HG02678 (cell line): Measurements from ENCODE around the gene ERC2.

Experiments
- ATAC-seq: cut with Tn5 transposase; IDR thresholded peaks from one replicate; pipeline ENCODE4 v1.9.1; 2021; ENCODE audit warnings: mild to moderate bottlenecking, moderate library complexity; ENCODE audit not compliant: unreplicated experiment

ERC2 gene

GRCh38 chr3:55546866-55547669, 921.2 kb downstream of the ERC2 start:
- no peak for ATAC-seq

DNA sequence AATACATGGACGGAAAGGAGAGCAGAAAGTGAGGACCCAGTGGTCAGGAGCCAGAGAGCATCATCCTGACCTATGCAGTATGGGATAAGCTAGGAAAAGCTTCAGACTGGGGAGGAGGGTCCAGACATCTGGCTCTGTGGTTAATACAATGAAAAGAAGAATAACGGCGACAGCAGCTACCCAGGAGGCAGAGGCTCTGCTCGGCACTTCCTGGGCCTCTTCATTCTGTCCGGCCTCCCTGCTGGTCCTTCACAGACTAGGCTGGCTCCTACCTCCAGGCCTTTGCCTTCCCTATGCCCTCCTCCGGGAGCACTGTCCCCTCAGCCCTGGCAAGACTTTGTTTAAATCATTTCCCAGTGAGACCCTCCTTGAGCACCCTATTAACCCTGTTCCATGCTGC, 922.3 kb downstream of the ERC2 start:
- ATAC-seq: no peak

GRCh38 chr3:55544219-55544618, 924.0 kb downstream of the ERC2 start:
- ATAC-seq: no peak

DNA sequence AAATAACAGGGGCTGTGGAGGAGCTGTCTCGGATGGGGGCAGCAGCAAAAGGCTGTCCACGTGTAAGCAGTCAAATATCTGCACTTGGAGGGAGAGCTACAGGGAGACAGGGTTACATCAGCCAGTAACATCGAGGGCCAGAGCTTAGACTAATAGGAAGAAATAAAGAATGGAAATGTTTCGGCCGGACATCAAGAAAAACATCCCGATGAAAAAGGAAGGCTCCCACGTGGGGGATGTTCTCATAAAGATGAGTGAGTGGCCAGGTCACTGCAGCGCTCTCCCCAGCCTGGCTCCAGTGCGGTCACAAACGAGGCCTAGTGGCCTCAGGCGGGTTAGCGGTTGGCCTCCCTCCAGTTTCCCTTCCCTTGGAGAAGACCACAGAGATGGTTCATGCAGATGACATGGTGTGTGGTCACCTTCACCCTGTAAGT, 925.1 kb downstream of the ERC2 start:
- no peak for ATAC-seq

DNA sequence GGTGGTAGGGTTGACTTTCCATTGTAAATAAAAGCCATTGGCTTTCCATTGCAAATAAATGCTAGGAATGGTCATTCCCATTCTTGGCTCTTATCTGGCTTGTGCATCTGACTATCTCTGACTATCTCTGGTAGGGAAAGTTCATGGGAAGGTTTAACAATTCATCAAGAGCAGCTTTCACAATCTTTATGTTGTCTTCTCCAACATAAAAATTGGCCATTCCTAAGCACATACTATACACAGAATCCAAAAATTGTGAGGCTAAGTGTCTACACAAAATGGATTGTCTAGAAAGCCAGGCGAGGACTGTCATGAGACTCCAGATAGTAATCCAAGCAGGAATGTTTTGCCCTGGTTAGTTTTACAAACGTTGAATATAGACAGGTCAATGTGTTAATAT, 926.8 kb downstream of the ERC2 start:
- ATAC-seq: no peak

DNA sequence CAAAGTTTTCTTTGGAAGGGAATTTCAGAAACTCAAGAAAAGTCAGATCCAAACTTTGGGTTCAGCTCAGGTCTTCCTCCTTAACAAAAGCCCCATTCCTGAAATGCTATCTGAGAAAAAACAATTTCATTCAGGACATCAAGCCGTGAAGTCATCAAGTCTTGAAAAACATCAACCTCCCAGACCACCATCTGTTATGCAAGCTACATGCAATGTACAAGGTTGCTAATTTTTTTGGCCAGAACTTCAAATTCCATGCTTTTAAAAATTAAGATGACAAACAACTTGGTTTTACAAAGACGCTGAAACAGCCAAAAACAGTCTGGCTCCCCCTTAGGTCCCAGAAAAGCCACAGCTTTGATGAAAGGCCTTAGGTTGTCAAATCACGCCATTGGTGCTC, 927.3 kb downstream of the ERC2 start:
- ATAC-seq: no peak

DNA sequence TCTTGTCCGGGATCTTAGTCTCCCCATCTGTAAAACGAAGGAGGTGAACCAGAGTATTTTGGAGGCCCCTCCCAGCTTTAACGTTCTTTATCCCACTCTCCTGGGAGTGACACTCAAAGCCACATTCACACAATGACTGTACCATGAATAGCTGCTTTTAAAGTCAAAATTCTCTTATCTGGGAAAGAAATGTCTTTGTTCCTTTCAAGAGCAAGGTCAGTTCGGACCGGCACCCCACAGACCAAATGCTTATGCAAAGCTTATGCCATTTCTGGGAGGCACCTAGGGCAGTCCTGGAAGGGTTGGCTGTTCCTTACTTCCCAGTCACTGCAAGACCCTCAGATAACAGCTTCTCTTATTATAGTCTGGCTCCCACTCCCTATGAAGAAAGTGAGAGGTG, 927.7 kb downstream of the ERC2 start:
- no peak for ATAC-seq

DNA sequence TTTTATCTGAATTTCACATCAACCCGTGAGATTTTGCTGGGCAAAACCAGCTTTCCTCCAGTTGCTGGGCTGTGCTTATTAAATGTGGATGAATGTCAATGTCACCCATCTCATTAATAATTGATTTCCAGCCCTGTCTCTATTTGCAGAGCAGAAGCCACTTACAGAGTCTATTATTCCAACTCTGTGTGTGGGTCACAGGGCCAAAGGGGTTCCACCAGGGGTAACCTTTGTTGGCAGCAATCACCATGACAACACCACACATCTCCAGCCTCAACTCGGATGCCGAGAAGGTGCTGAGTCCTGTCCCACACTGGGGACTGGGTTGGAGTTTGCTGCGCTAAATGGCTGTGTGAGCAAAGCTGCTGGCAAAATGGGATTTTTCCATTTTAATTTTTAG, 930.1 kb downstream of the ERC2 start:
- ATAC-seq: no peak

DNA sequence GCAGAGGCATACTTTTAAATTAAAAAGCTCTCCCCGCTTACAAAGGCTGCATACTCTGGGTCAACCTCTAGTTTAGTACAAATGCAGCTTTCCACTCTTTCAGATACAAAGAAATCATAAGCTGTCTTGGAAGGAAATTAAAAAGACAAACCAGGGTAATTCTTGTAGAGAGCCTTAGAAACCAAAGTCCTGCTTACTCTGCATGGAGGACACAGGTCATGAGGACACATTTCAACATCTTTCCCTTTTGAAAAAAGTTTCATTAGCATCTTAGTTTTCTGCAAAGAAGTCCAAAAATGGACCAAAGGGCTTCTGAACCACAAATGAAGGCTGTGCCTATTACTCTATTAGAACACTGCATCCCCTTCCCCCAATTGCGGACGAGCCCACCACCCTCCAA, 930.7 kb downstream of the ERC2 start:
- no peak for ATAC-seq

- ATAC-seq: no peak
These were observed 931.1 kb downstream of the ERC2 start for GRCh38 chr3:55537129-55537528.

GRCh38 chr3:55534876-55535275, 933.4 kb downstream of the ERC2 start:
- no peak for ATAC-seq

- no peak for ATAC-seq
These were observed 935.5 kb downstream of the ERC2 start for GRCh38 chr3:55532806-55533205.

DNA sequence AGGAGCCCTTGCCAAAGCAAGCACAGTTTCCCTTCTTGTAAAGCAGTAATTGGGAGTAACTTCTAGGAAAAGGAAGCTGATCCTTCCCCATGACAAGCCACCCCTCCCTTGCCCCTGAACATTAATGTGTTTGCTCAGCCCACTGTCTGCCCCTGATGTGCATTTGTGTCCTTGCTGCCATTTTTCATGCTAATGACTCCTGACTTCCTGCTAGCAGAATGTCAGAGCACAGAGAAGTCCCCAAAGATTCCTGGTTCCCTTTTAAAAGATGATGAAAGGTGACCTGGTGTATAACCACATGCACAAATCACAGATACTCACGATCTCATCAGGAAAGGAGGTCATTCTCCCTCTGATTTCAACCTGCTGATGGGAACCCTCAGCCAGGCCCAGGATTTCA, 936.9 kb downstream of the ERC2 start:
- no peak for ATAC-seq

GRCh38 chr3:55527361-55527760, 940.9 kb downstream of the ERC2 start:
- no peak for ATAC-seq

DNA sequence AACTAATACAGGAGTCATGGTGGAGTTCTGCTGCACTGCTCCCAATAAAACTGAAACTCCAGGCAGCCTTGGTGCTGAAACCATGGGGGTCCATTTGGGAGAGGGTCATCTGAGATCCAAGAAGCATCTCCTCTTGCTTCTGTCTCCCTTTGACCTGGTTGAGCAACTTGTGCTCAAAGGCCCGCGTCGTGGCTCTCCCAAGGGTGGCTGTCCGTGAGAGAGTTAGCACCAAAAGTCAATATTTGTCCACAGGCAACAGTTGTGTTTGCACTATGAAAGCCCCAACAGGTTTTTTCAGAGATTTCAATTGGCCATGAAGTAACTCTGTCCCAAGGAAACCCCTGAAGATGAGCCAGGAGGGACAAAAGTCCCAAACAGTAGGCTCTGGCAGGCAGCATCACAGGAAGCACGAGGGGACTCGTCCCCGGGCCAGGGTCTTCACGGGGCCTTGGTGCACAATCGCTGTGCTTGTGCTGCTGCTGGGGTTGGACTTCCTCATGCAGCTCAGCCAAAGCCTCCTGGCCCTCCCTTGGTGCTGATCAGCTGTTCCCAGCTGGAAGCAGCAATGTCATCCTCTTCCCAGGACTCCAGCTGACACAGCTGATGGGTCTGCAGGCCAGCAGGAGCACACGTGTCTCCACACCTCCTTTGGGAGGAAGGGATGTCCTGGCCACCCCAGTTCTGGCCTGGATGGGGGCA, 941.8 kb downstream of the ERC2 start:
- no peak for ATAC-seq

DNA sequence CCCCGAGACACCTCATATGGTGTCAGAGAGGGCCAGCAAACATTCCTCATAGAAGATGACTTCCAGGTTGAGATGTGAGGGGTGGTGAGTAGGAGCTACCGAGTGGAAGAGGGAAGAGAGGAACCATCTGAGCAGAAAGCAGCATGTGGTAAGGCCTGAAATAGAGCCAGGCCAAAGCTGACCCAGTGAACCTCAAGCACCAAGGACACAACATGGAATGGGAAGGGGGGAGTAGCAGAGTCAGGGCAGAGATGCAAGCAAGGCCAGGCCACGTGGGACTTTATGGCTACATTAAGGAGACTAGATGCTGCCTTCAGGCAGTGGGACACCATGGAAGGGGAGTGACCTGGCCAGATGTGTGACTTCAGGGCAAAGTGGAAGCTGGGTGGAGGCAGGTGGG, 942.8 kb downstream of the ERC2 start:
- no peak for ATAC-seq

DNA sequence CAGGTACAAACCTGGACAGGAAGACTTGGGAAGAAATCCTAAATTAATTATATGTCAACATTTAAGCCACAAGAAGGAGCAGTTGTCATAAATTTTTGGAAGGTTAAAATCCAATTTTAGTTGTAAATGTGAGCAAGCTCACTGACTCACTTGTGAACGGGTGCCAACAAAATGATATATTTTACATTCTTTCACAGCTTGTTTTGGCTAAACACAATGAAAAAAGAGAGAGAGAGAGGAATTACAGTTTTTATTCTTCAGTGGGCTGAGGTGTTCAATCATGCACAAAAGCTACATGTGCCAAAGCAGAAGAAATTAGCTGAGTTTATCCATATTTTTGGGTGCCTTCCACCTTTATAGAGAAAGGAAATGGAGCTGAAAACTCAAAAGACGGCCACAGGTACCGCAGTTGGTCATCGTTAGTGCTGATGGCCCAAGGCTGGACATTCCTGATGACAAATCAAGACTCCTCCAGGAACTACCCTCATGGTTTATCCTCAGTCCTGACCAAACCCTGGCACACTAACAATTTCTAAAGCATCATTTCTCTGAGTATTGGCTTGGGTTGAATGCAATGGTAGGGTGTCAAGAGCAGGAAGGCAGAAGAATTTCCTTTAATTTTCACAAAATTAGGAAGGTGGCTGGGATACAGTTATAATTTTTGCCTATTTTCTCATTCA, 943.6 kb downstream of the ERC2 start:
- ATAC-seq: no peak

DNA sequence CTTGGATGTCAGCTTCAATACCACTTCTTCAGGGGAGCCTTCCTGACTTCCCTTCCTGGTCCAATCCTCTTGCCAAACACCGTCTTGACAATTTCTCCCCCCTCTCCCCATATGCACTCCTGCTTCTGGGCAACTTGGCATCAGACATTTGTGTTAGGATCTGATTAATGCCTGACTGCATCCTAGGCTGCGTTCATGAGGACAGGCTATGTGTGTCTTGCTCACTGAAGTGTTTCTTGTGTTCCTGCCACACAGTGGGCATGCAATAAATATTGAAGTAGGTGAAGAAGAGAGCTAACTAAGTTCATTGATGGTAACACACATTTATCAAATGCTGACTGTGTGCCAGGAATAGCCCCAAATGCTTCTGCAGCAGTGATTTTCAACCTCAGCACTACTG, 944.8 kb downstream of the ERC2 start:
- no peak for ATAC-seq

DNA sequence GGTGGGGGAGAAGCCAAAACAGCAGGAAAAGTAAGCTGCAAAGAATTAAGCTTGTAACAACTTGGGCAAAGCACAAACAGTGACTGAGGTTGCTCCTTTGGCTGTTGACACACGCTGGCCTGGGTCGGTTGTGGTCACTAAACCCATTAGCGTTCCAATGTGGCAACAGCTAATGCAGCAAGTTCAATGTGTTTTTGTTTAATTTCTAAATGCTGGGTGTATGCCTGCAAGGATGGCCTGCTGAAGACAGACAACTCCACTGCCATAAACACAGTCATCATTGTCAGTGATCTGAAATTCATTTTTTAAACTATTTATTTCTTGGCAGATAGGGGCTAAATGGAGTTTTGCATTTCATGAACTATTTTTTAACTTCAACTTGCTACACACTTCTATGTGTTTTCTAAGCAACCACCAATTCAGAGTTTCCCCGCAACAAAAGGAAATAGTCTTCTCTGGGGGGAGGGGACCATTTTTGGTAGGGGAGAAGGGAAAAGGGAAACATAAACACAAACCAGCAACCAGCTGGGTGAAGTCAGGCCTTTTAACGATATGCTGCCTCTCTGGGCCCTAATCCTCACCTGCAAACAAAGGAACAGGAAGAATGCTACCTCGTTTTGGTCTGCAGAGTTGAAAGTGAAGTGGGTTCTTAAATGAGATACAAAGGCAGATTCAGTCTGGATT, 946.4 kb downstream of the ERC2 start:
- ATAC-seq: no peak

DNA sequence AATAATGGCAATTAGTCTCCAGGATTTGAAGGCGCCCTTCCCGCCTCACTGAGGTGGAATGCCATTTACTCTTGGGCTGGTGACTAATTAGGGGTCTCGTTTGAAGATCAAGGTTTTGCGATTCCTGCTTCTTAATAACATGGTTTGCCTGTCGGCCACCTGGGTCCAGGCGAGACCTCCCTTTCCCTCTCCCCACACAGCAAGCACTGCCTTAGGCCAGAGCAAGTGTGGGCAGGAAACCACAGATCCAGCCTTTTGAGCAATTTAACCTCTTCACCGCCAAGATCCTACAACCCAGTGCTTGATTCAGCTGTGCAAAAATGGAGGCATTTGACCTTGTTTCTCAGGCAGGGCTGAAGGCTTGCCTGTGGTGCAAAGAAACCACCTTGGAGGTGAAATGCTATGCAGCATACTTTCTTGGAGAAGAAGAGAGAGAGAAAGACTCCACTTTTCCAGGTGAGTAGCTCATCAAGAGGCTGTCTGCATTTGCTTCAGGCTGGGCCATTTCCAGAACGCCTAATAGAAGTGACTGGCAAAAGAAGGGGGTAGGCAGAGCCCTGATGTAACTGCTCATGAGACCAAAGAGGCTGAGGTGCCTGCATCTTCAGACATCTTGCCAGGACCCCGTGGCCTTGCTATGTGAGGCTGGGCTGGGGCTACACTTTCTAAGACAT, 947.1 kb downstream of the ERC2 start:
- no peak for ATAC-seq

DNA sequence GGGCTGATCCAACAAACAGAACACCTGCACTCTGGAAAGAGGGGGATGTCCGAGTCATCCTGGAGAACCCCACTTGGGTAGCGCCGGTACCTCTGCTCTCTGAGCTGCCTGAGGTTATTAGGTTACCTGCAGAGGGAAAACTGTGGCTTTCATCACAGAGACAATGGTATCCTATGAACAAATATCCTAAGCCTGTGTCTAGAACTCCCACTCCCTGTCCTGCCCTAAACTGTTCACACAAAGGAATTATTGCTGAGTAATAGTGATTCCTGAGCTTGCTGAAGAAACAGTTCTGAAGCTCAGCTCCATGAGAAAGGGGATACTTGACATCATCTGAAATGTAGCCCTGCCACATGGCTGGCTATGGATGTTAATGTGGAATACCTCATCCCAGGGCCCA, 949.2 kb downstream of the ERC2 start:
- ATAC-seq: no peak
